IgD-negative memory B cell (primary cell): Measurements from ENCODE around the gene HES7. TPM values are rescaled to one million over a fixed set of nuclear protein-coding genes. Genes with fewer than 3 reads are reported as not detected.

ENCODE experiments used
- H3K27ac Mint-ChIP-seq, 3 donors: one replicate each; pipeline ENCODE4 v1.8.0; 2020 to 2022; ENCODE audit warnings: mild to moderate bottlenecking in 3 of 3, mixed read lengths in 3 of 3, moderate library complexity in 1 of 3
- H3K27me3 Mint-ChIP-seq: one replicate; pipeline ENCODE4 v1.8.0; 2021; ENCODE audit warnings: mixed read lengths
- H3K36me3 Mint-ChIP-seq: one replicate; pipeline ENCODE4 v1.8.0; 2020; ENCODE audit warnings: mild to moderate bottlenecking, mixed read lengths
- H3K4me1 Mint-ChIP-seq, 3 donors: one replicate each; pipeline ENCODE4 v1.8.0; 2020 to 2022; ENCODE audit warnings: mixed read lengths in 3 of 3, mild to moderate bottlenecking in 1 of 3
- H3K4me3 Mint-ChIP-seq, 4 donors: one replicate each; pipeline ENCODE4 v1.8.0; 2020 to 2022; ENCODE audit warnings: mild to moderate bottlenecking in 4 of 4, mixed read lengths in 4 of 4, moderate library complexity in 3 of 4
- H3K9me3 Mint-ChIP-seq, 3 donors: one replicate each; pipeline ENCODE4 v1.8.0; 2020 to 2021; ENCODE audit warnings: mixed read lengths in 3 of 3, mild to moderate bottlenecking in 1 of 3
- polyA plus RNA-seq: library from polyadenylated mRNA; unstranded; fragments of 300-500 nt; fragmentation: Illumina TruSeq; gene quantifications from one replicate; pipeline ENCODE4 v1.2.3, GENCODE V29; 2021

The HES7 gene
- polyA plus RNA-seq, 1 donor from 2014 or later: not detected

DNA sequence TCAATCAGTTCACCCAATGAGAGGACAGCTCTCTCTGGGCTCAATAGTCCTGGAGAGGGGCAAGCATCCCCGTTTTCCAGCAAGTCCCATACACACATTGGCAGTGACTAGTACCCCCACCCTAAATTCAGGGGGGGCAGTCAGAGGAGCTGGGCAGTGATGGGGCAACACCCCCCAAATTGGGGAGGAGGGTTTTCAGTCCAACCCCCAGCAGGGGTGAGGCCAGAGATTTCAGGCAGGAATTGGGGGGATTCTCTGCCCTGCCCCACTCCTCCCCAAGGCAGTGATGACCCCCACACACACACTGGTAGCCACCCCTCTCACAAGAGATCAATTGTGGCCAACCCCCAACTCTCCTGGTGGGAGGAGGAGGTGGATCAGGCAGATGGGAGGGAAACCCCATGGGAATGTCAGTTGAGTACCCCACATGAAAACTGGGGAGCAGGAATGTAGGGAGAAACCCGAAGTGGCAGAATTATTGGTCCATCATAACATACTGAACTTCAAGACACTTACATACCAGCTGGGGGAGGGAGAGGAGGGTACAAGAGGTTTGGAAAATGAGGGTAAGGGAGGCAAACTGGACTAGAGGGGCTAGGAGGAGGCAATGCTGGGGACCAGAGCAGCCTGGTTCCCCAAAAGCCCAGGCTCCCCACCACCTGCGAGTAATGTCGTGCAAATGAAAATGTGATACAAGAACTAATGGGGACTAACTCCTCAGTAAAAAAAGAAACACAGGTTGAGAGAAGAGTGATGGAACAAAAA, 35.7 kb upstream of the HES7 start:
- Mint-ChIP-seq H3K27me3 (no peaks in the 10 kb centered on the region), H3K9me3 (no peaks in the 10 kb centered on the region), H3K4me3 (peak overlapping the region; percentile 60 to 86 (median 73)), H3K36me3 (no peaks in the 10 kb centered on the region), H3K4me1 (peaks cover 14 to 41% (median 35%) of the 10 kb centered on the region in 3 donors), H3K27ac (peak overlapping the region; percentile 82 to 96 (median 85))

DNA sequence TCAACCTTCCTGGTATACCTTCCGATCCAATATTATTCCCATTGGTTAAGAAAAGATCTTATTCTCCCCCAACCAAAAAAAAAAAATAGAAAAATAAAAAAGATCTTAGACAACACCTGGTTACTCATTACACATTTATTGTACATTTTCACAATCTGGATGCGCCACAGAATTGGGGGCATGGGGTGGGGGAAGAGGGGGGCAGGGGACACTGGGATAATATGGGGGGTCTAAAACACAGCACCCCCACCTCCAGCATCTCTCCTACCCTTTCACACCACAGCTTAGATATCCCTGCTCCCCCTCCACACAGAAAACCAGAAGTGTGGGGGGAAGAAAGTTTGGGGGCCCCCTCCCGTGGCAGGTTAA, 35.1 kb upstream of the HES7 start:
- H3K4me3 Mint-ChIP-seq: peak overlapping the region; percentile 63 to 86 (median 82)
- peak overlapping the region; percentile 95 to 97 (median 96) for H3K27ac Mint-ChIP-seq
- H3K27me3 Mint-ChIP-seq: no peaks in the 10 kb centered on the region
- H3K36me3 Mint-ChIP-seq: peaks cover 2% of the 10 kb centered on the region
- no peaks in the 10 kb centered on the region for H3K9me3 Mint-ChIP-seq
- peaks cover 17 to 40% (median 35%) of the 10 kb centered on the region in 3 donors for H3K4me1 Mint-ChIP-seq

DNA sequence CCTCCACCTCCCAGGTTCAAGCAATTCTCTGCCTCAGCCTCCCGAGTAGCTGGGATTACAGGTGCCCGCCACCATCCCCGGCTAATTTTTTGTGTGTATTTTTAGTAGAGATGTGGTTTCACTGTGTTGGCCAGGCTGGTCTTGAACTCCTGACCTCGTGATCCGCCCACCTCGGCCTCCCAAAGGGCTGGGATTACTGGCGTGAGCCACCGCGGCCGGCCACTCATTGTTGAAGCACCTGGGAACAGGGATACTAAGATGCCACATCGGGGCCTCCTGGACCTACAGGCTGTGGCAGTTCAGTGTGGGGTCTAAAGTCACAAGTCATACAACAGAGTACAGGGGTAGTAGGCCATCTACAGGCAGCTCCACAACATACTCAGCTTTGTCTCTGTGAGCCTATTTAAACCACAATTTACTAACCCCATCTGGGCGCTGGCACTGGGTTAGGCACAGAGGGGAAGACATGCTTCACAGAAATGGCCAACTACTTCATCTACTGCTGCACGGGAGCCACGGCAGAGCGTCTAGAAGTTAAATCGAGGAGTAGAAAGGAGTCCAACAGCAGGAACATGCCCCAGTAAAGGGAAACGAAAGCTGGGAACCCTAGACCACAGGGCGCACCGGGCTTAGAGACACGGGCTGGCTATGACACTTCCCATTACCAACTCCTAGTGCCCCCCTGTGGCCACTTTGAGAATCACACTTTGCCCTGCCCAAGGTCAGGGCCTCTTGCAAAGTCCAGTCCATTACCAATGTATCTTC, 34.5 kb upstream of the HES7 start:
- H3K36me3 Mint-ChIP-seq: peaks cover 3% of the 10 kb centered on the region
- H3K4me1 Mint-ChIP-seq: peaks cover 19 to 40% (median 35%) of the 10 kb centered on the region in 3 donors
- peak overlapping the region; percentile 95 to 97 (median 96) for H3K27ac Mint-ChIP-seq
- peak overlapping the region; percentile 63 to 86 (median 82) for H3K4me3 Mint-ChIP-seq
- no peaks in the 10 kb centered on the region for H3K27me3 Mint-ChIP-seq
- H3K9me3 Mint-ChIP-seq: no peaks in the 10 kb centered on the region

DNA sequence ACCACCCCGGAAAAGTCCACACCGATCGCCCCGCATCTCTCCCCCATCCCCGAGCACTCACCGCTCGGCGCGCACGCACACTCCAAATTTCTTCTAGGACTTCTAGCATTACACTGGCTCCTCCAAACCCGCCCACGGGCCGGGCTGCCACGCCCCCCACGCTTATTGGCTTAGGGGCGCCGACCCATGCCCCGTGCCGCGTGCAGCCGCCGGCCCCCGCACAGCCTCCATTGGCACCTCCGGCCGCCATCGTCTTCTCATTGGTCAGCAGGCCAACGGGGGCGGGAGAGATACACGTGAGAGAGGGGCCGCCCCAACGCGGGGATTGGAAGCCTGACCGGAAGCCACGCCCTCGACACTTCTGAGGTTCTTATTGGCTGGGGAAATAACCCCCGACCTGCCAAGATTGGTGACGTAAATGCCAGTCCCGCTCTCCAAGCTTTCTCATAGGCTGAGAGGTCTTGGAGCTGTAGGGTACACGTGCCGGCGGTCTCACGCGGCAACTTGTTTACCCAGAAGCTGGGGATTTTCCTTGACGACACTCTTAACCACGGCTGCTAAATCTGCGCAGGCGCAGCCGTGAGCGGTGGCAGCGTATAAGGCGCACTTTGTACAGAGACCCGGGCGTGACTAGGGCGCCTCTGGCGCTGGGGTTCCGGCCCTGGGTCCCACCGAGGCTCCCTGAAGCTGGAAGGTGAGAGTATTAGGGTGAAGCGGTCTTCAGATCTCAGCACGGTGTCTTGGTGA, 32.5 kb upstream of the HES7 start:
- Mint-ChIP-seq H3K4me3 (no peak overlapping the region), H3K27ac (no peak overlapping the region), H3K9me3 (no peaks in the 10 kb centered on the region), H3K36me3 (peaks cover 3% of the 10 kb centered on the region), H3K4me1 (peaks cover 23 to 46% (median 44%) of the 10 kb centered on the region in 3 donors), H3K27me3 (peaks cover 5% of the 10 kb centered on the region)

DNA sequence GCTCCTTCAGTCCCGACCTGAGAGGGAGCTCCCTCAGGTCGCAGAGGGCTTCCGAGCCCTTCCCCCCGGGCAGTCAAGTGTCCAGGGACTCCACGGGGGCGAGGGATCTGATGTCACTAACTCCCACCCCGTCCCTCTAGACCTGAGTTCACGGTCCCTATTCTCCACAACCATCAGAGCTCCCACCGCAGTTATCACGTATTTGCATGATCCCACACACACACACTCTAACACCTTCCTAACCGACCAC, 32.0 kb upstream of the HES7 start:
- H3K4me1 Mint-ChIP-seq: peaks cover 25 to 42% (median 42%) of the 10 kb centered on the region in 3 donors
- no peaks in the 10 kb centered on the region for H3K9me3 Mint-ChIP-seq
- peaks cover 5% of the 10 kb centered on the region for H3K27me3 Mint-ChIP-seq
- no peak overlapping the region for H3K4me3 Mint-ChIP-seq
- peaks cover 3% of the 10 kb centered on the region for H3K36me3 Mint-ChIP-seq
- no peak overlapping the region for H3K27ac Mint-ChIP-seq

DNA sequence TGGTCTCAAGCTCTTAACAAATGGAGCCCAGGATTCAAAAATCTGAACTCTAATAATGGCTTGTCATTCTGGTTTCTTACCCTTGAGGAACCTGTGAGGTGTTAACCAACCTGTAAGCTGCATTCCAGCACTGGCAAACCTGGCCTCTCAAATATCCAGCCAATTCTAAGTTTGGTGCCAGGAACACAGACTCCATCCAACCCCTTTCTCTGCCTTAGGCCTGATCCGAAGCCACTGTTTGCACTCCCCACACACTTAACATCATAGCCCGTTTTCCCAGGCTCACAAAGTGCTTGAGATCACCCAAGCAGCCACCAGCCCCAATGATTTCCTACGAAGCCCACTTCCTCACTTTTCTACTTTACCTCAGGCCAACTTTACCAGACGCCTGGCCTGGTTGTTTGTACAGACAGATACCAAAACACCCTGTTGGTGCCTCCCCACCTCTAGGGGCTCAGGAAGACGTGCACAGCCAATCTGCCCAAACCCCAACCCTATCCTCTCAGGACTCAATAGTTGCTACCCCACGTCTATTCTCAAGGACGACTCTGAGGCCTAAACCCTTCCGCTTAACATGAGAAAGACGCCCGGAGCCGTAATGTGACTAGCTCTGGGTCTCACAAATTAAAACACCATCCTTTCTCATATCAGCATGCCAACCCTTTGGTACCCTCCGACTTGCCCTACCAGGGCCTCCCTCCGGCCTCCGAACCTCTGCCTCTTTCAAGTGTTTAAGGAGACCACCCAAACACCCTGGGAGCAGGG, 31.5 kb upstream of the HES7 start:
- H3K27me3 Mint-ChIP-seq: peaks cover 5% of the 10 kb centered on the region
- peaks cover 3% of the 10 kb centered on the region for H3K36me3 Mint-ChIP-seq
- peak overlapping the region in 1 of 3 donors; percentile 96 for H3K27ac Mint-ChIP-seq
- no peak overlapping the region for H3K4me3 Mint-ChIP-seq
- no peaks in the 10 kb centered on the region for H3K9me3 Mint-ChIP-seq
- peaks cover 25 to 42% (median 40%) of the 10 kb centered on the region in 3 donors for H3K4me1 Mint-ChIP-seq

DNA sequence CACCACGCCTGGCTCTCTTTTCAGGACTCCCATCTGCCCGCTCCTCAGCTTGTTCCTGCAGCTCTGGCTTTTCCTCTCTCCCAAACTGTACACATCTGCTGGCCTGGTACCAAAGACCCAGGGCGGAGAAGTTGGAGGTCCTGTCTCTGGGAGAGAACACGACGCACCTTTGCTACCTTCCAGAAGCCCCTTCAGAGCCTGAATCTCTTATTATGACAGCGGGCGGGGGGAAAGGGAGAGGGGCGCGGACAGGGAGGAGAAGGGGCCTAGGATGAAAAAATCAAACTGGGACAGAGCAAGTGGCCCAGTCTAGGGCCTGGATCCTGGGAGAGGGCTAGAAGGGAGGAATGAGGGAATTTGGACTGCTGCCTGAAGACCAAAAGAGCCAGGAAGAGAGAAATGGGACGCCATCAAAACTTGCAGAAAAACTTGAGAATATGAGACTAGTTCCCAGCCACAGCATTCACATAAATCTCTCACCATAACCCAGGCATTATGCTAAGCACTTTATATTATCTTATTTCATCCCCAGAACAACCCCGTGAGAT, 30.8 kb upstream of the HES7 start:
- peaks cover 5% of the 10 kb centered on the region for H3K27me3 Mint-ChIP-seq
- H3K27ac Mint-ChIP-seq: peak overlapping the region in 1 of 3 donors; percentile 96
- H3K4me1 Mint-ChIP-seq: peaks cover 25 to 39% (median 35%) of the 10 kb centered on the region in 3 donors
- H3K4me3 Mint-ChIP-seq: peak overlapping the region in 2 of 4 donors; percentile 69 to 88
- no peaks in the 10 kb centered on the region for H3K9me3 Mint-ChIP-seq
- peaks cover 3% of the 10 kb centered on the region for H3K36me3 Mint-ChIP-seq

DNA sequence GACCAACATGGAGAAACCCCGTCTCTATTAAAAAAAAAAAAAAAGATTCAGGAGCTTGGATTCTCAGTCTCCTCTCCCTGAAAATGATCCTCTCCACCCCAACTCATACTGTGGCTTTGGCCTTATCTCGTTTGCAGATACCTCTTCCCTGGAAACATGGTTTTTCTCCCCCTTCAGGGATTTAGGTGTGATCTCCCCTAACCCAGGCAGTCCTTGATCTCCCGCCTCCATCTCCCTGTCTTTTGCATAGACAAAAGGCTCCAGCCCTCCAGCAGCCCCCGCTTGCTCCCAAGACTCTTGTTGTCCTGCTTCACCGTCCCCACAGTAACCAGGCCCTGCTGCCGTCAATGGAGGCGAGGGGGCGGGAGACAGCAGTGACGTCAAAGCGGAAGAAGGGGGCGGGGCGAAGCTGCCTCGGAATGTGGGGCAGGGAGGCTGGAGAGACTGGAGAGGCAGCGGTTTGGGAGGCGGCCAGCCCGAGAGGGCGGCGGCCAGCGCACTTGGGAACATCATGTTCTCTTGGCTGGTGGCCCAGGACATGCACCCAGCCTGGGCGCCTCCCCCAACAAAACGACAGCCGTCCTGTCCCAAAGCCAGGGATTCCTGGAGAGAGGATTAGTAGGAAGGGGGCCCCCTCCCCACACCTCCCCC, 30.2 kb upstream of the HES7 start:
- H3K27me3 Mint-ChIP-seq: peaks cover 5% of the 10 kb centered on the region
- H3K4me1 Mint-ChIP-seq: peaks cover 25 to 36% (median 35%) of the 10 kb centered on the region in 3 donors
- H3K9me3 Mint-ChIP-seq: no peaks in the 10 kb centered on the region
- peak overlapping the region in 2 of 4 donors; percentile 69 to 88 for H3K4me3 Mint-ChIP-seq
- peak overlapping the region in 1 of 3 donors; percentile 96 for H3K27ac Mint-ChIP-seq
- H3K36me3 Mint-ChIP-seq: peaks cover 3% of the 10 kb centered on the region

DNA sequence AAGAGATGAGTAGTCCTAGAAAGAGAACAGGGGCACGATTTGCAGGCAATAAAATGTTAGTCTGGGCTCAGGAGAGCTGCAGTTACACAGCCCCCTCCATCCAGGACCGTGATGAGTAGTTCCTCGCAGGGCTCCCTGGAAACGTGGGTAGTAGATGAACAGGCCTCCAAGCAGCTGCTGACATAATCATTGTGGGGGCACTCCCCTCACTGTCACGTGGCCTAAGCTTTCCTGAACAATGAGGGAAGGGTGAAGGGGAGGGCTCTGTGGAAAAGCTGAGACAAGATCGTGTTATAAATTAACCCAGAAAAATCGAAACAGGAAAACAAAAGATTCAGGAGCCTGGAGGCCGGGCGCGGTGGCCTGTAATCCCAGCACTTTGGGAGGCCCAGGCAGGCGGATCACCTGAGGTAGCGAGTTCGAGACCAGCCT, 29.6 kb upstream of the HES7 start:
- Mint-ChIP-seq H3K27me3 (peaks cover 5% of the 10 kb centered on the region), H3K36me3 (peaks cover 3% of the 10 kb centered on the region), H3K4me1 (peaks cover 20 to 32% (median 30%) of the 10 kb centered on the region in 3 donors), H3K27ac (peak overlapping the region in 2 of 3 donors; percentile 71 to 96), H3K9me3 (no peaks in the 10 kb centered on the region), H3K4me3 (peak overlapping the region in 2 of 4 donors; percentile 32 to 51)

DNA sequence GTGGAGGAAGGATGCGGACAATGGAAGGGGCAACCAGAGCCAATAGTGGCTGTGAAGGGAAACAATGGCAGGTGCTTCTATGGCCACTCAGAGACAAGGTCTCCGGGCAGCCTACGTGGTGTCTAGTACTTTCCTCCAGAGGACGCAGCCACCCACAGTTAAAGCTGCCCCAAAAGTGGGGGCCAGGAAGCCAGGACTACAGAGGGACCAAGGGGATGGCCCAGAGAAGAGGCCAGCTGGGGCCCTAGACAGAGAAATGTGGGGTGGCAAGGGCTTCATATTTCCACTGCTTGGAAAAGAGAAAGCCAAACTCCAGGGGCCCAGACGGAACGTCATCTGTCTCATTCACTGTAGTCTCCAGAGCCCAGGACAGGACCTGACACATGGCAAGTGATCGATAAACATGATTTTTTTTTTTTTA, 29.1 kb upstream of the HES7 start:
- H3K4me3 Mint-ChIP-seq: peak overlapping the region in 1 of 4 donors; percentile 32
- H3K27me3 Mint-ChIP-seq: peaks cover 5% of the 10 kb centered on the region
- peaks cover 3% of the 10 kb centered on the region for H3K36me3 Mint-ChIP-seq
- peak overlapping the region in 2 of 3 donors; percentile 71 to 96 for H3K27ac Mint-ChIP-seq
- H3K4me1 Mint-ChIP-seq: peaks cover 18 to 28% (median 28%) of the 10 kb centered on the region in 3 donors
- no peaks in the 10 kb centered on the region for H3K9me3 Mint-ChIP-seq

DNA sequence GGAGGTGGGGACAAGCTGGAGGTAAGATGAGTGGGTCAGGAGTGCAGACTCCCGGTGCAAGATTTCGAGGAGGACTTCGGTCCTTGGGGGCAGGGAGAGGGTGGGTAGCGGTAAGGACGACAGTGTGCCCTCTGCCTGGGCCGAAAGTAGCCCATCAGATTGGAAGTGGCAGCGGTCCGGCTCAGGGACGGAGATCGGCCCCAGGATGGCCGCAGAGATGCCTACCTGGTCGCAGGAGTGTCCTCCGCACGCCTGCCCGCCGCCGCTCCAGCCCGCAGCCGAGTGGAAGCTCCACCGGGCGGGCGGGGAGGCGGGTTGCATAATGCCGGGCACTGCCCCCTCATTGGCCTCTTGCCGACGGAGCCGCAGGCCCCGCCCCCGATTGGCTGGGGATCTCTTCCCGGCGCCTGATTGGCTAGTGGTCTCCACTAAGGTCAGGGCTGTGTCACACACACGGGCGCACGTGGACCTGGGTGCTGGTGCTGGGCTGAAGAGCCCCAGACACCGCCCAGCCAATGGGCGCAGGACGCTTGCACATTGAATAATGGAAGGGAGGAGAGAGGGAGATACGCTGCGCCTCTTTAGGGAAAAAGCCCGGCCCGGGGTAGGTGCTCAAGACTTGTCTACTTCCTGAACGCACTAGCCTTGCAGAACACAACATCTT, 28.3 kb upstream of the HES7 start, which contains the start of gene PER1:
Gene PER1 (minus strand): TSS at position 293 of the 664 bp plus-strand sequence. CDS start 1,698 bp downstream, outside the sequence.
- Mint-ChIP-seq H3K36me3 (peaks cover 5% of the 10 kb centered on the region), H3K4me1 (peaks cover 18 to 28% (median 28%) of the 10 kb centered on the region in 3 donors), H3K27ac (peak within 1 kb of the TSS in 2 of 3 donors; percentile 93 to 100), H3K4me3 (peak within 1 kb of the TSS in 3 of 4 donors; percentile 90 to 95 (median 95)), H3K27me3 (peaks cover 5% of the 10 kb centered on the region), H3K9me3 (no peaks in the 10 kb centered on the region)

DNA sequence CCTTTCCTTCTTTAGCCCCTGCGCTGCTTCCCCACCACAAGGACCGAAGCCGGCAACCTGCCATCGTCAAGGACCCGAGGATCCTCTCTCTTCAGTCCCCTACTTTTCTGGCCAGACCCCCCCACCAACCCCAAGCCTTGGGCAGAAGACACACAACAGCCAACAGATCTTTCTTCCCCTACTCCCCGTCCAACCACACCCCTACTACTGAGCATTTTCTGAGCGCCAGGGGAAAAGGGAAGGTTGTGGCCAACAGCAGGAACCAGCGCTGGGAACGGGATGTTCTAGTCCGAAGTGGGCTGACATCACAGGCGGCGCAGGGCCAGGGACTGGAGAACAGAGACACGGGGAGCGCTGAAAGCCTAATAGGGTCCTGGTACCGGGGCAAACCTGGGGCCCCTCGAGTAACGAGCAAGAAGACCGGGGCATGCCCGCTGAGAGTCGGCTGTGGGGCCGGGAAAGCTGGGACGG, 27.8 kb upstream of the HES7 start:
- Mint-ChIP-seq H3K4me3 (peak overlapping the region in 3 of 4 donors; percentile 90 to 95 (median 95)), H3K27ac (peak overlapping the region in 2 of 3 donors; percentile 93 to 100), H3K9me3 (no peaks in the 10 kb centered on the region), H3K4me1 (peaks cover 18 to 29% (median 28%) of the 10 kb centered on the region in 3 donors), H3K27me3 (peaks cover 5% of the 10 kb centered on the region), H3K36me3 (peaks cover 5% of the 10 kb centered on the region)

DNA sequence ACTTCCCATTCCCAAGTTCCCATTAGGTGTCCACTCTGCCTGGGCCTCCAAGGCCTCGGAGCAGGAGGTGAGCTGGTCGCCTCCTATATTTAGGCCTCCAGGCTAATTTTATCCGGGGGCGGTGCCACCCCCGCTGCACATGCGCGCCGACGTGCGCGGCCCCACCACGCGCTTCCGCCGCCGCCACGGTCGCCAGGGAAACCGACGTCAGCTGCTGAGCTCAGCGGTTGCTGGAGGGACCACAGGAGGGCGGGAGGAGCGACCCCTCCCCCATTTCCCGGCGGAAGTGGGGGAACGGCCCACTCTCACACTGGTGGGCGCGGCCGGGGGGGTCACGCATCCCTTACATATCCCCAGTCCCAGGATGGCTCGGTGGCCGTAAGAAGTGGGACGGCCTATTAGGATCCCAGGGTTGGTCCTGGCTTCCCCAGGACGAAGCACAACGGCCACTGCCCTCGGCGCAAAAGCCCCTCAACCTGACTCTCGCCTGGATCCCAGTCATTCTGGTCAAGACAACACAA, 27.3 kb upstream of the HES7 start:
- Mint-ChIP-seq H3K4me3 (peak overlapping the region in 3 of 4 donors; percentile 90 to 95 (median 95)), H3K27me3 (peaks cover 5% of the 10 kb centered on the region), H3K27ac (peak overlapping the region in 2 of 3 donors; percentile 93 to 100), H3K36me3 (peaks cover 7% of the 10 kb centered on the region), H3K4me1 (peaks cover 18 to 30% (median 29%) of the 10 kb centered on the region in 3 donors), H3K9me3 (no peaks in the 10 kb centered on the region)
